Fibroblast of the aortic adventitia (primary cell): ENCODE data around the gene GRIFIN. TPM values are rescaled to one million over a fixed set of nuclear protein-coding genes. Genes with fewer than 3 reads are reported as not detected.

Experiments
- DNase-seq: peaks from one replicate; pipeline ENCODE4 v3.0.0-alpha.2; 2010; ENCODE audit warnings: low read depth
- H3K4me3 ChIP-seq: 2 replicates; pipeline ENCODE4 v1.5.1; 2011; ENCODE audit warnings: low read depth, mild to moderate bottlenecking, control low read depth, low read length, moderate library complexity
- CTCF ChIP-seq: IDR thresholded peaks from 2 replicates; pipeline ENCODE4 v1.5.1; 2011; ENCODE audit warnings: mild to moderate bottlenecking, low read length, control low read depth, inconsistent platforms; ENCODE audit not compliant: insufficient read depth
- total RNA-seq: library from RNA; depleted of rRNA; stranded (reverse); fragments of >200 nt; gene quantifications from 2 replicates; pipeline ENCODE4 v1.2.3, GENCODE V29; 2012; ENCODE audit warnings: low replicate concordance

Gene GRIFIN, protein sequence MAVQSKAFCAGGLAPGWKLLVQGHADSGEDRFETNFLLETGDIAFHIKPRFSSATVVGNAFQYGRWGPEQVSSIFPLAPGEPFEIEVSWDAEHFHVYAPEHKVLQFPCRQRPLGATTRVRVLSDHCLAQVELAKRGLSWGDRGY
- not detected in 2 replicates for total RNA-seq

- no peak for DNase-seq
- H3K4me3 ChIP-seq, result no peak within 1 kb of the TSS
These were observed at the start of gene GRIFIN for GRCh38 chr7:2476298-2476697. Gene GRIFIN (minus strand): TSS chr7:2476398. CDS start chr7:2476383, 15 bp downstream.

DNA sequence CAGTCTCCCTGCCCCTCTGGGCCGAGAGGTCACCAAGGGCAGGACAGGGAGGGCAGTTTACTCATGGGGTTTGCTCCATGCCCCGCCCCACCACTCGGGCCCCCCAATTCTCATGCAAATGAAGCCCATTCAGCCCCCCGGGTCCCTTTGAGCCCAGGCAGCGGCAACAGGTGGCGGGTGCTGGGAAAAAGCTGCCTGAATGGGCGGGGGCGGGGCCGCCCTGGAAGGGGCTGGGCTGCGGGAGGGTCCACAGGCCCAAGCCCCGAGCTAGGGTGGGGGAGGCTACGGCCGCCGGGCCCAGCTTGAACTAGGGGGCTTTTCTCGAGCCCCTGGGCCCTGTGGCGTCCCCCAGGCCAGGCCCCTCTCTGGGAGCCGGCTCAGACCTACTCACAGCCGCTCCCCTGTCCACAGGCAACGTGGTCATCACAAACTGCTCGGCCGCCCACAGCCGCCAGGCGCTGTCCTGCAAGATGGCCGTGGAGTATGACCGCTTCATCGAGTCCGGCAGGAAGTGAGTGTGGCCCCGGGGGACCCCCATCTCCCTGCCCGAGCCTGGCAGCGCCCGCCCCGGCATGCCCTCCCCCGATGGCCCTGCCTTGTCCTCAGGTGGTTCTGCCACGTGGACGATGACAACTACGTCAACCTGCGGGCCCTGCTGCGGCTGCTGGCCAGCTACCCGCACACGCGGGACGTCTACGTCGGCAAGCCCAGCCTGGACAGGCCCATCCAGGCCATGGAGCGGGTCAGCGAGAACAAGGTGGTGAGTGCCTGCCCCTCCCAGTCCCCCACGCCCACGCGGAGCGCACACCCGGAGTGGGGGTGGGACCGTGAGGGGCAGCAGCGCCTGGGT is 48.8 kb upstream of the GRIFIN start:
- H3K4me3 ChIP-seq, result no peak overlapping the region
- DNase-seq, result no peak
- no peak for TF ChIP-seq CTCF

More at GRCh38 chr7:2476298-2476697, at the start of gene GRIFIN:
- no peak for TF ChIP-seq CTCF

DNA sequence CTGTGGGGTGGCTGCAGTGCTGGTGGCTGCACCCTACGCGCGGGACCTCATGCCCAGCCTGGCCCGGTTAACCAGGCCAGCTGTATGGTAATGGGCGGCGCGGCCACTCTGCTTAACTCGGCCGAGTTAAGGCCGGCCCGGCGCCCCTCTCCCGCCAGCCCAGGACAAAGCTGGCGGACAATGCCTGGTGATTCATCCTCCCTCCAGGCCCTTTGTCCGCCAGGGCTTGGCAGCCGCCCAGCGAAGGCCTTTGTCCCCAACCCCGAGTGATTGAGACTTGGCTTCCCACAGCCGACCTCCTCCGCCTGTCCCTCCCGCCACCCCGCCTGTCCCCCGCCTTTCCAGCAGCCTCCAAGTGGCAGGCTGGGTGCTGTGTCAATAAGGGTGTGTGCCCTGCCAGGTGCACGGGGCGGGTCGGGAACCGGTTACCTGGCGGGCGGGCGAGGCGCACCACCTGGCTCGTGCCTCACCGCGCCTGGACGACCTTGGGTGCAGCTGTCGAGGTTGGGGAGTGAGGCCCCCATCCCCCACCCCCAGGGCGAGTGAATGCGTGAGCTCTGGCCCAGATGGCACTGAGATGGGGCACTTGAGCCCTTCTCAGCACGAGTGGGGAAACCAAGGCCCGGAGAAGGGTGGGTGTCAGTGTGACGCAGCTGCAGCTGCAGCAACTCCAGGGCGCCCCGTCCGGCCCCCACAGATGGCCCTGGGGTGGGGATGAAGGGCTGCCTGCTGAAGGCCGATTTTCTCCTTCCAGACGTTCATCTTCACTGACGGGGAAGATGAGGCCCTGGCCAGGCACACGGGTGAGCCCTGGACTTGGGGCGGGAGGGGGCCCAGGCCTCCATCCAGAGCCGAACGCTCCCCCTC is 48.0 kb upstream of the GRIFIN start:
- no peak for TF ChIP-seq CTCF
- peak; percentile 26 for DNase-seq
- H3K4me3 ChIP-seq, result no peak overlapping the region

DNA sequence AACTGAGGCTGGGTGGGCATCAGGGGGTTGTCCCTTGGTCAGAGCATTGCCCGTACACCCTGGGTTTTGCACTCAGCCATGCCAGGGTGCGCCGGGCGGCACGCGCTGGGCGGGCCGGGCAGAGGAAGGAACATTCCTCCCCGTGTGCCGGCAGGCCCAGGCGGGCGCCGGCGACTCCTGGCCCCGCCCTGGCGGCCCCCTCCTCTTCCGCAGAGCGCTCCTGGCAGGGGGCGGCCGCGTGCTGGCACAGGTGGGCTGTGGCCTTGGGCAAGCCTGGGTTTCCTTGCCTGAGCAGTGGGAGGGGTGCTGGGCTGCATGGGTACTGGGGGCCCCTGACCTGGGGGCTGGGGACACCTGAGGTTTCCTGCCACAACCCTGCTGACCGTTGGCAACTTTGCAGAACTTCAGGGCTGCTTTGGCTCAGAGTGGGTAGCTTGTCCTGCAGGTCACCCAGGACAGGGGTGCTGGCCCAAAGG is 47.3 kb upstream of the GRIFIN start:
- H3K4me3 ChIP-seq, result no peak overlapping the region
- no peak for TF ChIP-seq CTCF
- no peak for DNase-seq

- TF ChIP-seq CTCF, result no peak
- DNase-seq, result no peak
- no peak overlapping the region for H3K4me3 ChIP-seq
These were observed 46.7 kb upstream of the GRIFIN start for GRCh38 chr7:2522780-2523433.

DNA sequence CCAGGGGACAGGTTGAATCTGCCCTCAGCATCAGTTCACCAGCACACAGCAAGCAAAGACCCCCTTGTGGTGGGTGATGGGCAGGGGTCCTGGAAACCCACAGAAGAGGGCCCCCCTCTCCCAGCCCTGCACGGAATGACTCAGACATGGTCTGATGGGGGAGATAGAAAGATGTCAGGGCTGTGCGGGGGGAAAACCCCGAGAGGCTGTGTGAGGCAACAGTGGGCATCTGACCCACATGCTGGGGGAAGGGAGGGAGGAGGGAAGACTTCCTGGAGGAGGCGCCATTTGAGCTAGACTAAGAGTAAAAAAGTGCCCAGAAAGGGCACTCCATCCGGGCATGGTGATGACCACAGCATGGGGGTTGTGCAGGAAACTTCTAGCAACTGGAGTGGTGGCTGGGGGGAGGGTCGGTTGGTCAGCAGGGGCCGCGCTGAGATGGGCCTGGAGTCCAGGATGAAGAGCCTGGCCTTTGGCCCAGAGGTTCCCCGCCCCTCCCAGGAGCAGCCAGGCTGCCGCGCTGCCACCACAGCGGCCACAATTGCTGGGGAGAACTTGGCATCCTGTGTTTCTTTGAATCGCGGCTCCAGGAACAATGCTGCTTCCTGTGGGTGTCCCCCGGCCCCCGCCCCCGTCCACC is 45.9 kb upstream of the GRIFIN start:
- TF ChIP-seq CTCF, result no peak
- DNase-seq, result no peak
- no peak overlapping the region for H3K4me3 ChIP-seq
